BJ (cell line): ENCODE measurements around the gene KREMEN1. TPM values are rescaled to one million over a fixed set of nuclear protein-coding genes. Genes with fewer than 3 reads are reported as not detected.

Experiments
- CTCF ChIA-PET: fragments of 350-600 bp; formaldehyde crosslinking; extraction: SDS; loops from one replicate; lab custom pipeline; 2021; ENCODE audit warnings: antibody characterized with exemption, inconsistent platforms; lab: Yijun Ruan, JAX
- POLR2A ChIA-PET: fragments of 300-600 bp; sonication (Branson Sonifier 250); formaldehyde crosslinking; extraction: SDS; loops from one replicate; lab custom pipeline; 2021; ENCODE audit warnings: antibody characterized with exemption; lab: Charles Lee
- DNase-seq: peaks from one replicate; pipeline ENCODE4 v3.0.0-alpha.2; 2011; ENCODE audit warnings: low read depth
- H3K27me3 ChIP-seq: 2 replicates; pipeline ENCODE4 v1.6.0; 2011; ENCODE audit warnings: low read length; ENCODE audit not compliant: control insufficient read depth, insufficient read depth
- H3K36me3 ChIP-seq: 2 replicates; pipeline ENCODE4 v1.5.1; 2011; ENCODE audit warnings: low read length; ENCODE audit not compliant: control insufficient read depth, insufficient read depth
- H3K4me3 ChIP-seq: 2 replicates; pipeline ENCODE4 v1.5.1; 2011; ENCODE audit warnings: low read depth, mild to moderate bottlenecking, control low read depth, low read length
- CTCF ChIP-seq: IDR thresholded peaks from 2 replicates; pipeline ENCODE4 v1.5.1; 2011; ENCODE audit warnings: low read depth, mild to moderate bottlenecking, control low read depth, inconsistent platforms, low read length, moderate library complexity; ENCODE audit not compliant: insufficient read depth
- polyA plus RNA-seq: library from polyadenylated mRNA; depleted of rRNA; stranded (reverse); fragments of >200 nt; gene quantifications from 2 replicates; pipeline ENCODE4 v1.2.3, GENCODE V29; 2011

KREMEN1 gene
- polyA plus RNA-seq, 1 experiment, result 2.1 TPM

- no peaks in the 10 kb centered on the region for H3K36me3 ChIP-seq
- ChIA-PET CTCF (interaction anchor here (3.1 kb wide), 1 partner anchor 38 kb away, joined by 11 read pairs; no protein-coding TSS in a partner anchor), POLR2A (no interaction called here)
Observed at GRCh38 chr22:29207562-29208501, 135.0 kb downstream of the KREMEN1 start.

GRCh38 chr22:29208502-29208862 lies 135.6 kb downstream of the KREMEN1 start:
- Histone ChIP-seq H3K27me3 (peaks cover 24% of the 10 kb centered on the region), H3K36me3 (no peaks in the 10 kb centered on the region), H3K4me3 (no peak overlapping the region)
- no peak for DNase-seq
- POLR2A ChIA-PET, result no interaction called here
- TF ChIP-seq CTCF, result no peak
- CTCF ChIA-PET, result interaction anchor here (3.1 kb wide), 1 partner anchor 37 kb away, joined by 11 read pairs; no protein-coding TSS in a partner anchor

More at GRCh38 chr22:29207562-29208501, 135.0 kb downstream of the KREMEN1 start:
- H3K4me3 ChIP-seq, result no peak overlapping the region
- no peak for DNase-seq
- peaks cover 24% of the 10 kb centered on the region for H3K27me3 ChIP-seq
- TF ChIP-seq CTCF, result no peak

GRCh38 chr22:29208879-29209623 lies 136.2 kb downstream of the KREMEN1 start:
- H3K36me3 ChIP-seq, result no peaks in the 10 kb centered on the region
- ChIA-PET POLR2A (no interaction called here), CTCF (interaction anchor here (0.9 to 3.1 kb wide), 3 partner anchors 11 to 43 kb away, joined by 3 to 11 read pairs (median 4); no protein-coding TSS in a partner anchor)
- H3K4me3 ChIP-seq, result no peak overlapping the region
- no peak for DNase-seq
- peaks cover 24% of the 10 kb centered on the region for H3K27me3 ChIP-seq
- no peak for TF ChIP-seq CTCF

GRCh38 chr22:29209624-29209929 lies 136.7 kb downstream of the KREMEN1 start:
- ChIA-PET CTCF (interaction anchor here (0.8 to 3.1 kb wide), 4 partner anchors 11 to 42 kb away, joined by 3 to 11 read pairs (median 4); no protein-coding TSS in a partner anchor), POLR2A (no interaction called here)

More at GRCh38 chr22:29209624-29209929, 136.7 kb downstream of the KREMEN1 start:
- H3K4me3 ChIP-seq, result no peak overlapping the region
- no peak for TF ChIP-seq CTCF
- DNase-seq, result no peak
- H3K27me3 ChIP-seq, result peaks cover 24% of the 10 kb centered on the region
- no peaks in the 10 kb centered on the region for H3K36me3 ChIP-seq
